Activated CD8-positive, alpha-beta memory T cell treated with anti-CD3 and anti-CD28 coated beads for 24 hours (primary cell): ENCODE data around the gene IGFBP3.
A peak's percentile ranks its signal among the peaks of the same experiment; 100 is the strongest.

Experiments used
- DNase-seq: peaks from one replicate; pipeline ENCODE4 v3.0.0-alpha.2; 2020

The IGFBP3 gene

GRCh38 chr7:45920502-45921380 lies at the start of gene IGFBP3:
IGFBP3 (minus strand) TSS chr7:45921272; CDS start chr7:45921140, 132 bp downstream.
- DNase-seq, result no peak

GRCh38 chr7:45970454-45970853 lies 49.4 kb upstream of the IGFBP3 start:
- peak; percentile 5 for DNase-seq

- DNase-seq, result peak; percentile 15
Observed at GRCh38 chr7:45969940-45970339, 48.9 kb upstream of the IGFBP3 start.

GRCh38 chr7:45968856-45969541 lies 47.9 kb upstream of the IGFBP3 start:
- no peak for DNase-seq

GRCh38 chr7:45968312-45968711 lies 47.2 kb upstream of the IGFBP3 start:
- DNase-seq, result peak; percentile 11

GRCh38 chr7:45967591-45968157 lies 46.6 kb upstream of the IGFBP3 start:
- DNase-seq, result peak; percentile 19

GRCh38 chr7:45962861-45963260 lies 41.8 kb upstream of the IGFBP3 start:
- DNase-seq, result peak; percentile 9

GRCh38 chr7:45957721-45958120 lies 36.6 kb upstream of the IGFBP3 start:
- peak; percentile 21 for DNase-seq

- DNase-seq, result no peak
Observed at GRCh38 chr7:45955286-45955685, 34.2 kb upstream of the IGFBP3 start.

GRCh38 chr7:45953055-45953454 lies 32.0 kb upstream of the IGFBP3 start:
- DNase-seq, result peak; percentile 9

- DNase-seq, result no peak
Observed at GRCh38 chr7:45944058-45944457, 23.0 kb upstream of the IGFBP3 start.

- no peak for DNase-seq
Observed at GRCh38 chr7:45940939-45941338, 19.9 kb upstream of the IGFBP3 start.

- peak; percentile 77 for DNase-seq
Observed at GRCh38 chr7:45940237-45940781, 19.2 kb upstream of the IGFBP3 start.

- DNase-seq, result no peak
Observed at GRCh38 chr7:45939574-45939973, 18.5 kb upstream of the IGFBP3 start.

GRCh38 chr7:45938626-45939302 lies 17.7 kb upstream of the IGFBP3 start:
- no peak for DNase-seq

GRCh38 chr7:45937862-45938261 lies 16.8 kb upstream of the IGFBP3 start:
- DNase-seq, result no peak

GRCh38 chr7:45937301-45937700 lies 16.2 kb upstream of the IGFBP3 start:
- DNase-seq, result no peak

GRCh38 chr7:45930967-45931366 lies 9.9 kb upstream of the IGFBP3 start:
- DNase-seq, result no peak

- no peak for DNase-seq
Observed at GRCh38 chr7:45927721-45928120, 6.6 kb upstream of the IGFBP3 start.

GRCh38 chr7:45924283-45924682 lies 3.2 kb upstream of the IGFBP3 start:
- DNase-seq, result no peak

GRCh38 chr7:45923818-45924217 lies 2.7 kb upstream of the IGFBP3 start:
- DNase-seq, result no peak

- DNase-seq, result peak; percentile 77
Observed at GRCh38 chr7:45923290-45923689, 2.2 kb upstream of the IGFBP3 start.

GRCh38 chr7:45922810-45923209 lies 1.7 kb upstream of the IGFBP3 start:
- no peak for DNase-seq
